Osteoblast (primary cell): ENCODE measurements around the gene DCAF8. TPM values are rescaled to one million over a fixed set of nuclear protein-coding genes. Genes with fewer than 3 reads are reported as not detected.

ENCODE experiments used
- DNase-seq: peaks from one replicate; pipeline ENCODE4 v3.0.0; 2011; ENCODE audit warnings: low spot score, mixed read lengths; ENCODE audit not compliant: insufficient read length; ENCODE audit errors: missing footprints
- H2AFZ ChIP-seq: 2 replicates; pipeline ENCODE4 v1.6.0; 2011; ENCODE audit warnings: mild to moderate bottlenecking, low read length
- H3K27ac ChIP-seq: 2 replicates; pipeline ENCODE4 v1.5.1; 2011; ENCODE audit warnings: mild to moderate bottlenecking, low read depth, low read length, moderate library complexity
- H3K27me3 ChIP-seq: 2 replicates; pipeline ENCODE4 v1.6.0; 2012; ENCODE audit warnings: mild to moderate bottlenecking, control low read depth, inconsistent platforms, low read length, moderate library complexity; ENCODE audit not compliant: insufficient read depth
- H3K36me3 ChIP-seq: 2 replicates; pipeline ENCODE4 v1.5.1; 2011; ENCODE audit warnings: mild to moderate bottlenecking, low read length, control low read depth, moderate library complexity; ENCODE audit not compliant: insufficient read depth
- H3K4me1 ChIP-seq: 2 replicates; pipeline ENCODE4 v1.5.1; 2011; ENCODE audit warnings: mild to moderate bottlenecking, low read length, control low read depth, moderate library complexity; ENCODE audit not compliant: insufficient read depth
- H3K4me2 ChIP-seq: 2 replicates; pipeline ENCODE4 v1.6.0; 2011; ENCODE audit warnings: mild to moderate bottlenecking, low read length; ENCODE audit not compliant: insufficient read depth
- H3K4me3 ChIP-seq: fragments of 200-600 bp; sonication (generic); 3 replicates; pipeline ENCODE4 v1.5.1; 2012; ENCODE audit warnings: mild to moderate bottlenecking, low read length, inconsistent platforms; ENCODE audit not compliant: insufficient read depth
- H3K79me2 ChIP-seq: 2 replicates; pipeline ENCODE4 v1.6.0; 2012; ENCODE audit warnings: mild to moderate bottlenecking, low read length, control low read depth, inconsistent platforms; ENCODE audit not compliant: insufficient read depth
- H3K9me3 ChIP-seq: 2 replicates; pipeline ENCODE4 v1.5.1; 2011; ENCODE audit warnings: low read depth, low read length, control low read depth
- H4K20me1 ChIP-seq: 2 replicates; pipeline ENCODE4 v1.6.0; 2012; ENCODE audit warnings: mild to moderate bottlenecking, low read length, control low read depth; ENCODE audit not compliant: insufficient read depth
- total RNA-seq: library from RNA; depleted of rRNA; stranded (reverse); fragments of >200 nt; gene quantifications from 2 replicates; pipeline ENCODE4 v1.2.3, GENCODE V29; 2012
- TF ChIP-seq, protein P1 (sequence below): IDR thresholded peaks from 2 replicates; pipeline ENCODE4 v1.5.1; 2011; ENCODE audit warnings: mild to moderate bottlenecking, low read depth, low read length, moderate library complexity; ENCODE audit errors: extremely low read depth

The DCAF8 gene
- total RNA-seq, 1 donor, result 107 TPM

DNA sequence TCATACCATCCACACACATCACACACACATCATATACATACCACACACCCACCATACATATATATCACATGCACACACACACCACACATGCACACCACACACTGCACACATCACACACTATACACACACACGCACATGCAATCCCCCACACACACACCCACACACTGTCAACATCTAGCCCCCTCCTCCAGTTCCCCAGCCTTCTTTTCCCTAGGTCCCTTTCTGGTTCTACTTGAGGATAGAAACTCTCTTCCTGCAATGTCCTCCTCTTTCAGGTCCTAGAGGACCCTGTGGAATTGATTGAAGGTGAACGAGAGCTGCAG, 67.7 kb downstream of the DCAF8 start:
- no peak overlapping the region for H3K4me3 ChIP-seq
- H3K36me3 ChIP-seq, result no peaks in the 10 kb centered on the region
- peaks cover 7% of the 10 kb centered on the region for H3K4me1 ChIP-seq
- TF ChIP-seq, protein P1, sequence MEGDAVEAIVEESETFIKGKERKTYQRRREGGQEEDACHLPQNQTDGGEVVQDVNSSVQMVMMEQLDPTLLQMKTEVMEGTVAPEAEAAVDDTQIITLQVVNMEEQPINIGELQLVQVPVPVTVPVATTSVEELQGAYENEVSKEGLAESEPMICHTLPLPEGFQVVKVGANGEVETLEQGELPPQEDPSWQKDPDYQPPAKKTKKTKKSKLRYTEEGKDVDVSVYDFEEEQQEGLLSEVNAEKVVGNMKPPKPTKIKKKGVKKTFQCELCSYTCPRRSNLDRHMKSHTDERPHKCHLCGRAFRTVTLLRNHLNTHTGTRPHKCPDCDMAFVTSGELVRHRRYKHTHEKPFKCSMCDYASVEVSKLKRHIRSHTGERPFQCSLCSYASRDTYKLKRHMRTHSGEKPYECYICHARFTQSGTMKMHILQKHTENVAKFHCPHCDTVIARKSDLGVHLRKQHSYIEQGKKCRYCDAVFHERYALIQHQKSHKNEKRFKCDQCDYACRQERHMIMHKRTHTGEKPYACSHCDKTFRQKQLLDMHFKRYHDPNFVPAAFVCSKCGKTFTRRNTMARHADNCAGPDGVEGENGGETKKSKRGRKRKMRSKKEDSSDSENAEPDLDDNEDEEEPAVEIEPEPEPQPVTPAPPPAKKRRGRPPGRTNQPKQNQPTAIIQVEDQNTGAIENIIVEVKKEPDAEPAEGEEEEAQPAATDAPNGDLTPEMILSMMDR, result no peak
- no peak overlapping the region for H2AFZ ChIP-seq
- no peaks in the 10 kb centered on the region for H3K27me3 ChIP-seq
- no peaks in the 10 kb centered on the region for H3K79me2 ChIP-seq
- H3K27ac ChIP-seq, result no peak overlapping the region
- DNase-seq, result no peak
- H3K9me3 ChIP-seq, result no peaks in the 10 kb centered on the region
- no peaks in the 10 kb centered on the region for H4K20me1 ChIP-seq
- H3K4me2 ChIP-seq, result no peak overlapping the region

DNA sequence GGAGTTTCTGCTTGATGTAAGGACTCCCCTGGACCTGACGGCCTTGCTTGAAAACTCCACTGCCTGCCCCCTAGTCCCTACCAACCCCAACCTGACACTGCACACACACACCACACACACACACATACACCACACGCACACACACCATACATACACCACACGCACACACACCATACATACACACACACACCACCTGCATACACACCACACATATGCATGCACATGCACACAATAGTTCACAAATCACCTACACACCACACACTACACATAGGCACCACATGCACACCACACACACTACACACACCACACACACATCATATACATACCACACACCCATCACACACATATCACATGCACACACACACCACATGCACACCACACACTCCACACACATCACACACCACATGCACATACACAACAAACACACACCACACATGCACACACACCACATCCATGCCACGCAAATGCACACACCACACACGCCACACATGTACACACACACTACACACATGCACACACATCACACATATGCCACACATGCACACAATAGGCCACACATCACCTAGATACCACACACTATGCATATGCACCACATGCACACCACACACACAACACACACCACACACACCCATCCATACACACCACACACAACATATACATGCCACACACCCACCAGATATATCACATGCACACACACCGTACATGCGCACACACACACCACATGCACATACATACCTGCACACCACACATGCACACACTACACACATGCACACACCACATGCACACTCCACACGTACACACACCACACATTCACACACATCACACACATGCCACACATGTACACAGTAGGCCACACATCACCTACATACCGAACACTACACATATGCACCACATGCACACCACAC, 68.3 kb downstream of the DCAF8 start:
- Histone ChIP-seq H3K36me3 (no peaks in the 10 kb centered on the region), H3K9me3 (no peaks in the 10 kb centered on the region), H3K79me2 (no peaks in the 10 kb centered on the region), H3K27ac (peak overlapping the region; percentile 30), H4K20me1 (no peaks in the 10 kb centered on the region), H3K4me2 (no peak overlapping the region), H2AFZ (peak overlapping the region; percentile 79), H3K4me1 (peaks cover 10% of the 10 kb centered on the region), H3K4me3 (no peak overlapping the region), H3K27me3 (no peaks in the 10 kb centered on the region)
- TF ChIP-seq, protein P1, result no peak
- no peak for DNase-seq

DNA sequence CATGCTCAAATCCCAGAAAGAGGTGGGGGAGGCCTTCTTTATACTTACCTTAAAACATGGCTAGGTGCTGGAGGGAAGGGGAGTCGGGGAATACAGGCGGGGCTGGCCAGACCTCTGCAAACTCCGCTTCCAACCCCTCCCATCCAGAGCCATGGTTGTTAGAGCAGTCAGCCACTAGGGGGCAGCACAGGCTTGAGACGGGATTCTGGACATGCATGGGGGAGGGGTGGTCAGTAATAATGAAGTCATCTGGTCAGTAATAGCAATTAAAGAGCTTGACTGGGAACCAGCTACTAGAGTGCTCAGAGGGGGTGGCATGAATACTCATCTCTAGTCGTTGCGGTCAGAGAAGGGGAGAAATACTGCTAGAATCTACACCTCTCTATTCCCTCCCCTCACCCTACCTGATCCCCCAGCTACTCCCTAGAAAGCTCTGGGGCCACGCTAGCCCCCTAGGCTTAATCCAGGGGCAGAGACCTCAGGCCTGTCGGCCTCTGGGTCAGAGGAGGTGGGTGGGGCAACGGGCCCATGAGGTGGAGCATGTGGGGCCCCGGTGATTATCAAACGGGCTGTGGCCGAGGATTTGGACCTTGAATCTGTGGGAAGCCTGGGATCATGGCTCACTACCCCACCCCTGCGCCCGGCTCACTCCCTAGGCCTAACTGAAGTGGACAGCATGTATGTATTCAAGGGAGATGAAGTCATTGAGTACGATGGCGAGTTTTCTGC, 69.1 kb downstream of the DCAF8 start:
- DNase-seq, result peak; percentile 92
- peak overlapping the region; percentile 56 for H3K4me2 ChIP-seq
- H3K27me3 ChIP-seq, result no peaks in the 10 kb centered on the region
- no peak overlapping the region for H3K4me3 ChIP-seq
- H4K20me1 ChIP-seq, result no peaks in the 10 kb centered on the region
- peak overlapping the region; percentile 79 for H2AFZ ChIP-seq
- H3K79me2 ChIP-seq, result no peaks in the 10 kb centered on the region
- TF ChIP-seq, protein P1, result peak; percentile 99
- H3K27ac ChIP-seq, result peak overlapping the region; percentile 30
- H3K4me1 ChIP-seq, result peaks cover 10% of the 10 kb centered on the region
- no peaks in the 10 kb centered on the region for H3K36me3 ChIP-seq
- H3K9me3 ChIP-seq, result no peaks in the 10 kb centered on the region

DNA sequence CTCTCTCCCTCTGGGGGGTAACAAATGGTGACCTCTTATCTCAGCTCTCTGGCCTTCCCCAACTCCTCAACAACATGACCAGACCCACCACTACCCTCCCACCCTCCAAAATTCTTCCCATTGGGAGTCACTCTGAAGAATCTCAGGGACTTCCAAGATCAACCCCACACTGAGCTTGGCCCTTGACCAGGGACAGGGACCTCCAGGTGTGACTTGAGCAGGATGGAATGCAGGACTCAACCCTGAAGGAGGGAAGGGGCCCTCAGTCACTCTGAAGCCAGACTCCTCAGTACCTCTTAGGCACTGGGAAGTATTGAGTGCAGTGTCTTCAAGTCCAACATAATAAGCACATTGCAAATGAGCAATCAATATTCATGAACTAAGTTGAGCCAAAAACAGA, 70.1 kb downstream of the DCAF8 start:
- TF ChIP-seq, protein P1, result no peak
- no peaks in the 10 kb centered on the region for H3K27me3 ChIP-seq
- H3K4me2 ChIP-seq, result no peak overlapping the region

More for the DNA sequence above, 70.1 kb downstream of the DCAF8 start:
- no peaks in the 10 kb centered on the region for H3K36me3 ChIP-seq
- no peaks in the 10 kb centered on the region for H3K79me2 ChIP-seq
- no peak overlapping the region for H3K27ac ChIP-seq
- H4K20me1 ChIP-seq, result no peaks in the 10 kb centered on the region
- H3K4me3 ChIP-seq, result no peak overlapping the region
- H3K4me1 ChIP-seq, result peaks cover 10% of the 10 kb centered on the region
- no peak for DNase-seq
- H3K9me3 ChIP-seq, result no peaks in the 10 kb centered on the region
- no peak overlapping the region for H2AFZ ChIP-seq
